Measurements from ENCODE around the gene PGP. TPM values are rescaled to one million over a fixed set of nuclear protein-coding genes. Genes with fewer than 3 reads are reported as not detected.

The PGP gene
- total RNA-seq, 4 donors from 2014 or later = 13.1 to 27.0 (median 23.2) TPM

- Histone ChIP-seq H3K4me3 (no peak overlapping the region), H3K27ac (no peak overlapping the region), H3K27me3 (no peaks in the 10 kb centered on the region), H3K9me3 (no peaks in the 10 kb centered on the region), H3K36me3 (no peaks in the 10 kb centered on the region), H3K4me1 (peaks cover 0 to under 1% (median 0%) of the 10 kb centered on the region in 4 donors)
- no peak for DNase-seq (ENCODE audit: low spot score in 2 of 2)
- TF ChIP-seq POLR2A (IDR thresholded peaks at IDR 0.05) (no peak), EP300 (IDR thresholded peaks at IDR 0.05) (no peak), CTCF (IDR thresholded peaks at IDR 0.05) (no peak)
- 88 to 91% methylated on average over 24 to 30 of the region's 30 CpGs for WGBS, 2 donors
Measured at GRCh38 chr16:2183671-2184070, 31.0 kb downstream of the PGP start.

- no peak for TF ChIP-seq POLR2A (IDR thresholded peaks at IDR 0.05)
- TF ChIP-seq EP300 (IDR thresholded peaks at IDR 0.05) = no peak
- no peaks in the 10 kb centered on the region for H3K9me3 ChIP-seq
- no peaks in the 10 kb centered on the region for H3K27me3 ChIP-seq
- no peak overlapping the region for H3K4me3 ChIP-seq
- no peak for DNase-seq (ENCODE audit: low spot score in 2 of 2)
- 88 to 89% methylated on average over 19 to 20 of the region's 20 CpGs for WGBS, 2 donors
- no peak overlapping the region for H3K27ac ChIP-seq
- H3K36me3 ChIP-seq = peaks cover 0 to 17% (median 3%) of the 10 kb centered on the region in 3 donors
- peaks cover 0 to 5% (median 0%) of the 10 kb centered on the region in 4 donors for H3K4me1 ChIP-seq
Measured at GRCh38 chr16:2181952-2182351, 32.7 kb downstream of the PGP start.

- peaks cover under 1 to 24% (median 3%) of the 10 kb centered on the region in 3 donors for H3K36me3 ChIP-seq
- 81 to 87% methylated on average over 28 to 34 of the region's 46 CpGs for WGBS, 2 donors
- H3K27ac ChIP-seq = no peak overlapping the region
- no peaks in the 10 kb centered on the region for H3K9me3 ChIP-seq
- H3K4me1 ChIP-seq = peaks cover 0 to 5% (median 0%) of the 10 kb centered on the region in 4 donors
- no peak overlapping the region for H3K4me3 ChIP-seq
- no peak for DNase-seq (ENCODE audit: low spot score in 2 of 2)
- H3K27me3 ChIP-seq = no peaks in the 10 kb centered on the region
- TF ChIP-seq EP300 (IDR thresholded peaks at IDR 0.05) (no peak), POLR2A (IDR thresholded peaks at IDR 0.05) (no peak), CTCF (IDR thresholded peaks at IDR 0.05) (no peak)
Measured at GRCh38 chr16:2180962-2181923, 33.4 kb downstream of the PGP start.

GRCh38 chr16:2180461-2180860 lies 34.2 kb downstream of the PGP start:
- 90 to 95% methylated on average over 8 to 43 of the region's 43 CpGs for WGBS, 2 donors

GRCh38 chr16:2179576-2179975 lies 35.1 kb downstream of the PGP start:
- Histone ChIP-seq H3K9me3 (no peaks in the 10 kb centered on the region), H3K4me3 (no peak overlapping the region), H3K27ac (no peak overlapping the region), H3K27me3 (no peaks in the 10 kb centered on the region), H3K4me1 (peaks cover 0 to 5% (median 0%) of the 10 kb centered on the region in 4 donors), H3K36me3 (peaks cover 3 to 40% (median 14%) of the 10 kb centered on the region in 3 donors)
- no peak for TF ChIP-seq EP300 (IDR thresholded peaks at IDR 0.05)
- TF ChIP-seq POLR2A (IDR thresholded peaks at IDR 0.05) = no peak
- no peak for TF ChIP-seq CTCF (IDR thresholded peaks at IDR 0.05)
- 96 to 97% methylated on average over 5 to 13 of the region's 31 CpGs for WGBS, 2 donors
- no peak for DNase-seq (ENCODE audit: low spot score in 2 of 2)

More at GRCh38 chr16:2180461-2180860, 34.2 kb downstream of the PGP start:
- no peak for DNase-seq (ENCODE audit: low spot score in 2 of 2)
- H3K36me3 ChIP-seq = peaks cover 3 to 32% (median 8%) of the 10 kb centered on the region in 3 donors
- no peaks in the 10 kb centered on the region for H3K27me3 ChIP-seq
- H3K4me3 ChIP-seq = no peak overlapping the region
- TF ChIP-seq EP300 (IDR thresholded peaks at IDR 0.05) (no peak), POLR2A (IDR thresholded peaks at IDR 0.05) (no peak), CTCF (IDR thresholded peaks at IDR 0.05) (no peak)
- peaks cover 0 to 5% (median 0%) of the 10 kb centered on the region in 4 donors for H3K4me1 ChIP-seq
- no peak overlapping the region for H3K27ac ChIP-seq
- H3K9me3 ChIP-seq = no peaks in the 10 kb centered on the region
